Fibroblast of peridontal ligament (primary cell): ENCODE results near the gene LRP2BP.
"Not testable (repeated sequence)": the region's sequence is repeated elsewhere in the genome, so short reads cannot be mapped to it uniquely, and the experiment has no call there.

Source experiments
- DNase-seq: peaks from one replicate; pipeline ENCODE4 v3.0.0-alpha.2; 2010; ENCODE audit errors: extremely low read depth

LRP2BP gene

GRCh38 chr4:185328586-185328985 lies 67.1 kb downstream of the LRP2BP start:
- DNase-seq, result no peak

GRCh38 chr4:185325721-185326120 lies 70.0 kb downstream of the LRP2BP start:
- not testable (repeated sequence) for DNase-seq

GRCh38 chr4:185324361-185324760 lies 71.4 kb downstream of the LRP2BP start:
- DNase-seq, result not testable (repeated sequence)

GRCh38 chr4:185323606-185324005 lies 72.1 kb downstream of the LRP2BP start:
- no peak for DNase-seq

GRCh38 chr4:185322803-185323202 lies 72.9 kb downstream of the LRP2BP start:
- DNase-seq, result no peak

DNA sequence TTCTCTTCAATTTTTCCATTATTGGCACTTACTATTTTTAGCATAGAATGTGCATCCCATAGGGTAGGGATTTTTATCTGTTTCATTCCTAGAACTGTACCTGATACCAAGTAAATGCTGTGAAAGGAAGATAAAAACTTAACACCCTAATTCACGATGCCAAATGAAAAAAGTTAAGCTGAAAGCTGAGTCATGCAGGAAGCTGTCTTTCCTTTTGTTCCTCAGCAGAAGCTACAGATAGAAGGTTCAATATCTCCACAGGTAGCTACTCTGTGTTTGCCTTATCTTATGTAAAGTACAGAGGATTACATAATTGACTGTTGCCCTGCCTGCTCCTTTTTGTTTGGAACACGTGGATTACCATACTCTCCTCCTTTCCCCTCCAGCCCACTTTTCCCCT lies 77.0 kb downstream of the LRP2BP start:
- DNase-seq, result no peak

DNA sequence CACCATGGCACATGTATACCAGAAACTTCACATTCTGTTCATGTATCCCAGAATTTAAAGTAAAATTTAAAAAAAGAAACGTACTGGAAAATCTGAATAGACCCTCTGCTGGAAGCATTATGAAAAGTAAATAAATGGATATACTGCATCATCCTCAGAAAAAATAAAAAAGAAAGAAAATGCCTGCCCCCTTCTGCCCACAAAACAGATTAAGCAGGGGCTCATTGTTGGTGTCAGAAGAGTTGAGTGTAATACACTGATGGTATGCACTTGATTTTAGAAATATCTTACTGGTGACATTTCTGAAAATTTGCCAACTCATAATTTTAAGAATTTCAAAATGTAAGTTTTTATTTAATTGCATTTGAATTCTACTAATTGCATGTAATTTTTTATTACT lies 77.8 kb downstream of the LRP2BP start:
- no peak for DNase-seq

GRCh38 chr4:185317462-185317861 lies 78.3 kb downstream of the LRP2BP start:
- DNase-seq, result not testable (repeated sequence)
